Measurements from ENCODE around the gene PPP1R18. TPM values are rescaled to one million over a fixed set of nuclear protein-coding genes. Genes with fewer than 3 reads are reported as not detected.

Gene PPP1R18
- total and polyA plus RNA-seq, 9 of the 15 experiments (the other 6 are each of a cell fraction or from before 2014, with no cell fraction given) = 12.0 to 99.2 (median 42.6) TPM

DNA sequence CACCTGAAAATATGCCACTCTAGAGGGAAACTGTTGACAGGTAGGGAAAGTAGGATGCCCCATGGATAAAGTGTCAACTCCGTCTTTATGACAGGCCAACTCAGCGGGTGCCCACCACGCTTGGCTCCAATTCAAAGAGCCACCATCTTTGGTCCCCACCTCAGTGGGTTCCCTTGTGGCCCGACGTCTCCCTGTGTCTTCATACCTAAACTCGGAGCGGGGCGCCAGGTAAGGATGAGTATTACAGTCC is 30.4 kb upstream of the PPP1R18 start:
- whole genome bisulfite sequencing (ENCODE audit: insufficient coverage, low coverage, missing lambda C conversion rate) = 0% methylated on average over 8 of the region's 8 CpGs
- Histone ChIP-seq H3K27ac (ENCODE audit: extremely low read depth, low read depth, low read length) (peak overlapping the region; percentile 98), H3K9ac (ENCODE audit: insufficient read depth in 1 of 2, low read depth in 2 of 2, low read length in 2 of 2) (peak overlapping the region; percentile 94 to 100), H2AFZ (ENCODE audit: low read depth, low read length) (peak overlapping the region; percentile 66), H3K4me1 (replicated peaks in 1 of 2; ENCODE audit: control insufficient read depth in 2 of 2, insufficient read depth in 2 of 2, low read length in 2 of 2) (peaks cover 7 to 15% of the 10 kb centered on the region in 2 experiments), H3K36me3 (ENCODE audit: control insufficient read depth, insufficient read depth, low read length) (peaks cover 38% of the 10 kb centered on the region), H4K20me1 (replicated peaks; ENCODE audit: control insufficient read depth, insufficient read depth, low read length) (peaks cover 4% of the 10 kb centered on the region), H3K9me3 (replicated peaks; ENCODE audit: control insufficient read depth, insufficient read depth, low read depth, low read length) (no peaks in the 10 kb centered on the region), H3K9me1 (ENCODE audit: control insufficient read depth, insufficient read depth, low read length) (no peaks in the 10 kb centered on the region), H3K79me2 (ENCODE audit: control insufficient read depth, insufficient read depth, low read length) (peaks cover 70% of the 10 kb centered on the region), H3K4me2 (ENCODE audit: insufficient read depth, low read length) (peak overlapping the region; percentile 98), H3K27me3 (ENCODE audit: control insufficient read depth in 2 of 2, insufficient read depth in 2 of 2, low read length in 2 of 2) (no peaks in the 10 kb centered on the region), H3K4me3 (peak overlapping the region; percentile 56)
- ChIA-PET POLR2A (interaction anchor here (0.6 to 27.1 kb wide), 18 partner anchors 13 to 990 kb away, joined by 3 to 524 read pairs (median 4); partner anchors contain the start of genes LY6G6F and NRM), CTCF (ENCODE audit: low intra/inter-chr PET ratio) (no interaction called here)
- FAIRE-seq (no peak), DNase-seq (ENCODE audit: extremely low read depth in 1 of 4, low spot score in 3 of 4) (no peak), ATAC-seq (no peak)
- BruUV-seq (replicated peaks) = TSS peak; percentile 52
- in situ Hi-C loops (cut with MboI) (no loop called here), intact Hi-C loops (cut with micrococcal nuclease) (loop anchor here (1.0 kb wide), 3 partner anchors 30 to 100 kb away; partner anchors contain the start of genes MRPS18B and PPP1R10)
- 0 out of 2 replicates have a peak, but pooled peaks have one; percentile 69 for TF ChIP-seq ZC3H4 (CRISPR knock-in tag; IDR thresholded peaks at IDR 0.05; ENCODE audit: borderline replicate concordance)
- TF ChIP-seq POLR2B (IDR thresholded peaks at IDR 0.05; ENCODE audit: low read depth, partially characterized antibody) = peak; percentile 76
- TF ChIP-seq HLTF (IDR thresholded peaks at IDR 0.05) = peak; percentile 46; the same call in 1 of the 2 replicates
- TF ChIP-seq PATZ1 (CRISPR knock-in tag; IDR thresholded peaks at IDR 0.05; ENCODE audit: borderline replicate concordance) = 0 out of 2 replicates have a peak, but pooled peaks have one; percentile 63
- TF ChIP-seq, protein P1, sequence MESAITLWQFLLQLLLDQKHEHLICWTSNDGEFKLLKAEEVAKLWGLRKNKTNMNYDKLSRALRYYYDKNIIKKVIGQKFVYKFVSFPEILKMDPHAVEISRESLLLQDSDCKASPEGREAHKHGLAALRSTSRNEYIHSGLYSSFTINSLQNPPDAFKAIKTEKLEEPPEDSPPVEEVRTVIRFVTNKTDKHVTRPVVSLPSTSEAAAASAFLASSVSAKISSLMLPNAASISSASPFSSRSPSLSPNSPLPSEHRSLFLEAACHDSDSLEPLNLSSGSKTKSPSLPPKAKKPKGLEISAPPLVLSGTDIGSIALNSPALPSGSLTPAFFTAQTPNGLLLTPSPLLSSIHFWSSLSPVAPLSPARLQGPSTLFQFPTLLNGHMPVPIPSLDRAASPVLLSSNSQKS (CRISPR knock-in tag; IDR thresholded peaks at IDR 0.05) = no peak
- no peak for TF ChIP-seq KDM5B (IDR thresholded peaks at IDR 0.05; ENCODE audit: insufficient replicate concordance, low read depth, low read length)
- no peak for TF ChIP-seq PHF8 (IDR thresholded peaks at IDR 0.05; ENCODE audit: borderline replicate concordance, low read length)
- no peak for TF ChIP-seq ZFP36 (IDR thresholded peaks at IDR 0.05; ENCODE audit: low read depth, low read length, partially characterized antibody)
- TF ChIP-seq ZNF431 (CRISPR knock-in tag; IDR thresholded peaks at IDR 0.05) = no peak
- no peak for TF ChIP-seq ZNF507 (tag; conservative IDR thresholded peaks at IDR 0.05)
- peak; percentile 8; the same call in 1 of the 2 replicates for TF ChIP-seq ZNF143 (CRISPR knock-in tag; IDR thresholded peaks at IDR 0.05)
- TF ChIP-seq ZNF830 (CRISPR knock-in tag; IDR thresholded peaks at IDR 0.05) = no peak
- no peak for TF ChIP-seq ZNF77 (CRISPR knock-in tag; IDR thresholded peaks at IDR 0.05)
- TF ChIP-seq CHCHD3 (CRISPR knock-in tag; IDR thresholded peaks at IDR 0.05) = 0 out of 2 replicates have a peak, but pooled peaks have one; percentile 73
- peak; percentile 97 for TF ChIP-seq BRD9 (IDR thresholded peaks at IDR 0.05; ENCODE audit: low read depth, partially characterized antibody)
- TF ChIP-seq, protein P2, sequence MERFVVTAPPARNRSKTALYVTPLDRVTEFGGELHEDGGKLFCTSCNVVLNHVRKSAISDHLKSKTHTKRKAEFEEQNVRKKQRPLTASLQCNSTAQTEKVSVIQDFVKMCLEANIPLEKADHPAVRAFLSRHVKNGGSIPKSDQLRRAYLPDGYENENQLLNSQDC (CRISPR knock-in tag; IDR thresholded peaks at IDR 0.05) = no peak; the same call in 1 of the 2 replicates
- TF ChIP-seq FOXK1 (CRISPR knock-in tag; IDR thresholded peaks at IDR 0.05; ENCODE audit: borderline replicate concordance) = peak; percentile 17; the same call in 1 of the 2 replicates
- no peak for TF ChIP-seq LCOR (CRISPR knock-in tag; IDR thresholded peaks at IDR 0.05)
- no peak for TF ChIP-seq NR4A1 (CRISPR knock-in tag; IDR thresholded peaks at IDR 0.05)
- peak; percentile 65; the same call in 1 of the 2 replicates for TF ChIP-seq NR4A1 (tag; IDR thresholded peaks at IDR 0.05)
- TF ChIP-seq TEAD1 (CRISPR knock-in tag; IDR thresholded peaks at IDR 0.05) = peak in 1 of 2 experiments; percentile 32; a peak in 2 of 4 replicates
- TF ChIP-seq XRCC4 (IDR thresholded peaks at IDR 0.05; ENCODE audit: extremely low read depth, insufficient read depth, insufficient read length) = no peak
